Endodermal cell (in vitro differentiated cells): ENCODE measurements around the gene DNAAF1. TPM values are rescaled to one million over a fixed set of nuclear protein-coding genes. Genes with fewer than 3 reads are reported as not detected.

ENCODE experiments used
- DNase-seq: peaks from one replicate; pipeline ENCODE4 v3.0.0-alpha.2; 2017
- H3K27ac ChIP-seq: 2 replicates; pipeline ENCODE4 v1.5.1; 2013; ENCODE audit warnings: mild to moderate bottlenecking, low read depth, low read length, moderate library complexity
- H3K27me3 ChIP-seq: 2 replicates; pipeline ENCODE4 v1.6.1; 2013; ENCODE audit warnings: mild to moderate bottlenecking, low read length, moderate library complexity; ENCODE audit not compliant: insufficient read depth, control insufficient read depth, poor library complexity, severe bottlenecking
- H3K36me3 ChIP-seq: 2 replicates; pipeline ENCODE4 v1.7.0; 2013; ENCODE audit warnings: mild to moderate bottlenecking, low read length, moderate library complexity; ENCODE audit not compliant: control insufficient read depth, insufficient read depth
- H3K4me1 ChIP-seq: one replicate; pipeline ENCODE4 v1.7.0; 2013; ENCODE audit warnings: low read length; ENCODE audit not compliant: control insufficient read depth, insufficient read depth
- H3K4me3 ChIP-seq: 2 replicates; pipeline ENCODE4 v1.5.1; 2013; ENCODE audit warnings: mild to moderate bottlenecking, low read length, moderate library complexity
- H3K9ac ChIP-seq: 2 replicates; pipeline ENCODE4 v1.6.1; 2013; ENCODE audit warnings: mild to moderate bottlenecking, low read length, moderate library complexity; ENCODE audit not compliant: poor library complexity, severe bottlenecking; ENCODE audit errors: extremely low read depth
- H3K9me3 ChIP-seq: 2 replicates; pipeline ENCODE4 v1.6.1; 2013; ENCODE audit warnings: mild to moderate bottlenecking, low read length, moderate library complexity; ENCODE audit not compliant: control insufficient read depth
- H3K27ac Mint-ChIP-seq: 2 replicates; pipeline ENCODE4 v1.8.0; 2020; ENCODE audit warnings: mixed read lengths
- H3K27me3 Mint-ChIP-seq: 2 replicates; pipeline ENCODE4 v1.8.0; 2021; ENCODE audit warnings: mild to moderate bottlenecking, mixed read lengths; ENCODE audit not compliant: insufficient read depth
- H3K36me3 Mint-ChIP-seq: 2 replicates; pipeline ENCODE4 v1.8.0; 2020; ENCODE audit warnings: low read depth, mixed read lengths
- H3K4me1 Mint-ChIP-seq: 2 replicates; pipeline ENCODE4 v1.8.0; 2020; ENCODE audit warnings: mixed read lengths
- H3K4me3 Mint-ChIP-seq: 2 replicates; pipeline ENCODE4 v1.8.0; 2020; ENCODE audit warnings: mild to moderate bottlenecking, moderate library complexity, mixed read lengths
- H3K9me3 Mint-ChIP-seq: 2 replicates; pipeline ENCODE4 v1.8.0; 2020; ENCODE audit warnings: mild to moderate bottlenecking, mixed read lengths
- CTCF ChIP-seq: fragments of 200-600 bp; sonication (generic); conservative IDR thresholded peaks from 2 replicates; pipeline ENCODE4 v1.5.0; 2021; ENCODE audit warnings: antibody characterized with exemption, mild to moderate bottlenecking
- WGBS, 2 experiments: methylation state at CpG; one replicate each; pipeline versions ENCODE4 v1.1.5 to v1.1.7; 2013; ENCODE audit warnings: missing lambda C conversion rate in 2 of 2, mixed read lengths in 1 of 2; ENCODE audit not compliant: insufficient coverage in 1 of 2, insufficient read length in 1 of 2; 5-methylcytosine and 5-hydroxymethylcytosine counted together
- total RNA-seq, 2 donors: library from RNA; stranded (reverse); fragmentation: NEBNext Ultra II Directional in 1 of 2; extraction: Animal tissue kit (Norgen Biotek cat#: 25700) in 1 of 2; gene quantifications; 2 replicates in 1 of 2; 3 replicates in 1 of 2; pipeline ENCODE4 v1.2.1, GENCODE V29; 2021

DNAAF1 gene
- total RNA-seq, 2 donors from 2014 or later = 0.59 to 0.66 TPM

GRCh38 chr16:84169765-84170310, 24.7 kb downstream of the DNAAF1 start:
- Mint-ChIP-seq H3K27ac (no peak overlapping the region), H3K9me3 (no peaks in the 10 kb centered on the region), H3K36me3 (no peaks in the 10 kb centered on the region), H3K27me3 (peaks cover 2% of the 10 kb centered on the region), H3K4me3 (no peak overlapping the region), H3K4me1 (no peaks in the 10 kb centered on the region)
- H3K9me3 ChIP-seq = no peaks in the 10 kb centered on the region
- no peak overlapping the region for H3K4me3 ChIP-seq
- no peak for TF ChIP-seq CTCF
- peaks cover 2% of the 10 kb centered on the region for H3K27me3 ChIP-seq
- H3K27ac ChIP-seq = no peak overlapping the region
- 82% methylated on average over 7 to 11 of the region's 11 CpGs for WGBS, 2 experiments
- no peak overlapping the region for H3K9ac ChIP-seq
- no peaks in the 10 kb centered on the region for H3K36me3 ChIP-seq
- peak; percentile 45 for DNase-seq
- no peaks in the 10 kb centered on the region for H3K4me1 ChIP-seq

- no peak overlapping the region for H3K4me3 Mint-ChIP-seq
Measured at GRCh38 chr16:84174396-84174795, 29.3 kb downstream of the DNAAF1 start.

GRCh38 chr16:84175350-84176081, 30.4 kb downstream of the DNAAF1 start:
- H3K4me1 Mint-ChIP-seq = peaks cover 7% of the 10 kb centered on the region
- peak; percentile 93 for DNase-seq
- H3K27me3 Mint-ChIP-seq = no peaks in the 10 kb centered on the region
- peak; percentile 86 for TF ChIP-seq CTCF
- Histone ChIP-seq H3K27ac (no peak overlapping the region), H3K9me3 (no peaks in the 10 kb centered on the region), H3K9ac (no peak overlapping the region), H3K36me3 (peaks cover 12% of the 10 kb centered on the region), H3K4me1 (no peaks in the 10 kb centered on the region), H3K4me3 (no peak overlapping the region), H3K27me3 (no peaks in the 10 kb centered on the region)
- H3K9me3 Mint-ChIP-seq = no peaks in the 10 kb centered on the region
- no peak overlapping the region for H3K4me3 Mint-ChIP-seq
- WGBS, 2 experiments = 71% methylated on average over 9 to 10 of the region's 10 CpGs
- H3K36me3 Mint-ChIP-seq = peaks cover 14% of the 10 kb centered on the region
- peak overlapping the region; percentile 64 for H3K27ac Mint-ChIP-seq

More at GRCh38 chr16:84174396-84174795, 29.3 kb downstream of the DNAAF1 start:
- DNase-seq = peak; percentile 38
- no peaks in the 10 kb centered on the region for H3K9me3 ChIP-seq
- H3K27me3 ChIP-seq = no peaks in the 10 kb centered on the region
- Mint-ChIP-seq H3K36me3 (peaks cover 14% of the 10 kb centered on the region), H3K27me3 (no peaks in the 10 kb centered on the region), H3K4me1 (peaks cover 7% of the 10 kb centered on the region), H3K9me3 (no peaks in the 10 kb centered on the region), H3K27ac (no peak overlapping the region)
- no peak for TF ChIP-seq CTCF
- H3K36me3 ChIP-seq = peaks cover 12% of the 10 kb centered on the region
- no peak overlapping the region for H3K9ac ChIP-seq
- H3K4me1 ChIP-seq = no peaks in the 10 kb centered on the region
- H3K4me3 ChIP-seq = no peak overlapping the region
- 90 to 93% methylated on average over 10 to 11 of the region's 11 CpGs for WGBS, 2 experiments
- H3K27ac ChIP-seq = no peak overlapping the region
